HEK293 (cell line): ENCODE data around the gene BTBD7.

Experiments
- CTCF ChIA-PET: fragments of 350-600 bp; formaldehyde crosslinking; extraction: SDS; loops from one replicate; lab custom pipeline; 2021; ENCODE audit warnings: antibody characterized with exemption; lab: Yijun Ruan, JAX
- POLR2A ChIA-PET: fragments of 300-600 bp; formaldehyde crosslinking; extraction: SDS; loops from one replicate; lab custom pipeline; 2020; ENCODE audit warnings: antibody characterized with exemption, inconsistent platforms; lab: Yijun Ruan, JAX
- H3K27ac ChIP-seq: fragments of 200-500 bp; sonication (Bioruptor generic); 2 replicates; pipeline ENCODE4 v1.5.1; 2014; ENCODE audit warnings: low read depth, low read length, control low read depth, inconsistent platforms; ENCODE audit errors: extremely low read depth
- H3K36me3 ChIP-seq, 2 experiments: fragments of 200-500 bp in 1 of 2; sonication (Bioruptor generic) in 1 of 2; 1 replicate in 1 of 2; 2 replicates in 1 of 2; pipeline ENCODE4 v1.5.1; 2014 to 2017; ENCODE audit warnings: inconsistent platforms in 2 of 2, low read length in 2 of 2; ENCODE audit not compliant: control insufficient read depth in 2 of 2, insufficient read depth in 1 of 2
- H3K4me1 ChIP-seq: fragments of 200-500 bp; sonication (Bioruptor generic); 2 replicates; pipeline ENCODE4 v1.5.1; 2014; ENCODE audit warnings: mild to moderate bottlenecking, low read length, inconsistent platforms; ENCODE audit not compliant: control insufficient read depth, insufficient read depth
- H3K4me3 ChIP-seq: 2 replicates; pipeline ENCODE4 v1.5.1; 2011; ENCODE audit warnings: low read depth, mild to moderate bottlenecking, control low read depth, low read length, moderate library complexity
- H3K9me3 ChIP-seq: fragments of 200-500 bp; sonication (Bioruptor generic); 2 replicates; pipeline ENCODE4 v1.5.1; 2014; ENCODE audit warnings: low read depth, low read length, inconsistent platforms; ENCODE audit not compliant: control insufficient read depth, insufficient read depth
- KLF8 ChIP-seq: fragments of 450-650 bp; formaldehyde crosslinking; IDR thresholded peaks from 2 replicates; pipeline ENCODE4 v1.5.1; 2016; ENCODE audit warnings: missing biosample characterization, missing genetic modification characterization
- RBAK ChIP-seq: fragments of 450-650 bp; formaldehyde crosslinking; IDR thresholded peaks from 2 replicates; pipeline ENCODE4 v1.5.1; 2016; ENCODE audit warnings: missing biosample characterization, missing genetic modification characterization
- REST ChIP-seq: fragments of 450-650 bp; formaldehyde crosslinking; IDR thresholded peaks from 2 replicates; pipeline ENCODE4 v1.5.1; 2016; ENCODE audit warnings: missing biosample characterization, missing genetic modification characterization
- SCRT2 ChIP-seq: fragments of 450-650 bp; formaldehyde crosslinking; IDR thresholded peaks from 2 replicates; pipeline ENCODE4 v1.5.1; 2016; ENCODE audit warnings: missing biosample characterization, missing genetic modification characterization
- ZBTB17 ChIP-seq: fragments of 450-650 bp; formaldehyde crosslinking; IDR thresholded peaks from 2 replicates; pipeline ENCODE4 v1.5.1; 2016; ENCODE audit warnings: missing biosample characterization, missing genetic modification characterization
- ZBTB49 ChIP-seq: fragments of 450-650 bp; formaldehyde crosslinking; IDR thresholded peaks from 2 replicates; pipeline ENCODE4 v1.5.1; 2016; ENCODE audit warnings: missing biosample characterization, missing genetic modification characterization, low read depth
- ZBTB7A ChIP-seq: fragments of 450-650 bp; formaldehyde crosslinking; IDR thresholded peaks from 2 replicates; pipeline ENCODE4 v1.5.1; 2016; ENCODE audit warnings: low read depth, missing biosample characterization, missing genetic modification characterization
- ZNF211 ChIP-seq: fragments of 450-650 bp; formaldehyde crosslinking; IDR thresholded peaks from 2 replicates; pipeline ENCODE4 v1.5.1; 2016; ENCODE audit warnings: low read depth, missing biosample characterization, missing genetic modification characterization
- ZNF23 ChIP-seq: fragments of 450-650 bp; formaldehyde crosslinking; IDR thresholded peaks from 2 replicates; pipeline ENCODE4 v1.5.1; 2016; ENCODE audit warnings: missing biosample characterization, missing genetic modification characterization, borderline replicate concordance
- ZNF354C ChIP-seq: fragments of 450-650 bp; formaldehyde crosslinking; IDR thresholded peaks from 2 replicates; pipeline ENCODE4 v1.5.1; 2016; ENCODE audit warnings: missing biosample characterization, missing genetic modification characterization, low read depth, borderline replicate concordance
- ZNF549 ChIP-seq: fragments of 450-650 bp; IDR thresholded peaks from 2 replicates; pipeline ENCODE4 v1.5.1; 2018; ENCODE audit warnings: missing biosample characterization, missing genetic modification characterization, mild to moderate bottlenecking, inconsistent platforms, moderate library complexity
- ZNF585B ChIP-seq: fragments of 450-650 bp; formaldehyde crosslinking; IDR thresholded peaks from 2 replicates; pipeline ENCODE4 v1.5.1; 2016; ENCODE audit warnings: missing biosample characterization, missing genetic modification characterization
- ZNF654 ChIP-seq: fragments of 450-650 bp; formaldehyde crosslinking; IDR thresholded peaks from 2 replicates; pipeline ENCODE4 v1.5.1; 2016; ENCODE audit warnings: low read depth, missing biosample characterization, missing genetic modification characterization
- ZNF747 ChIP-seq: fragments of 450-650 bp; formaldehyde crosslinking; IDR thresholded peaks from 2 replicates; pipeline ENCODE4 v1.5.1; 2016; ENCODE audit warnings: missing biosample characterization, missing genetic modification characterization
- ZNF776 ChIP-seq: fragments of 450-650 bp; formaldehyde crosslinking; IDR thresholded peaks from 2 replicates; pipeline ENCODE4 v1.5.0; 2017; ENCODE audit warnings: missing biosample characterization, missing genetic modification characterization, borderline replicate concordance
- ZNF785 ChIP-seq: fragments of 450-650 bp; formaldehyde crosslinking; IDR thresholded peaks from 2 replicates; pipeline ENCODE4 v1.5.1; 2016; ENCODE audit warnings: missing biosample characterization, missing genetic modification characterization
- ZXDB ChIP-seq: fragments of 450-650 bp; formaldehyde crosslinking; IDR thresholded peaks from 2 replicates; pipeline ENCODE4 v1.5.1; 2016; ENCODE audit warnings: missing biosample characterization, missing genetic modification characterization
- TF ChIP-seq, protein P1 (sequence below): IDR thresholded peaks from 2 replicates; pipeline ENCODE4 v1.6.1; 2011; ENCODE audit warnings: mild to moderate bottlenecking, low read depth, low read length, borderline replicate concordance
- TF ChIP-seq, protein P2 (sequence below): fragments of 450-650 bp; formaldehyde crosslinking; IDR thresholded peaks from 2 replicates; pipeline ENCODE4 v1.5.0; 2017; ENCODE audit warnings: missing biosample characterization, missing genetic modification characterization, borderline replicate concordance

Gene BTBD7

GRCh38 chr14:93280743-93281142, 52.1 kb downstream of the BTBD7 start:
- Histone ChIP-seq H3K36me3 (no peaks in the 10 kb centered on the region; a peak in 1 of 3 replicates), H3K4me3 (no peak overlapping the region), H3K27ac (no peak overlapping the region), H3K4me1 (peaks cover 8% of the 10 kb centered on the region), H3K9me3 (no peaks in the 10 kb centered on the region)
- ChIA-PET POLR2A (no interaction called here), CTCF (interaction anchor here (0.6 kb wide), 1 partner anchor 41 kb away, joined by 4 read pairs; no protein-coding TSS in a partner anchor)
- TF ChIP-seq ZXDB (no peak), ZNF654 (tag by site-specific recombination) (no peak), ZBTB17 (tag by site-specific recombination) (0 out of 2 replicates have a peak, but pooled peaks have one; percentile 12), KLF8 (no peak), ZNF23 (tag by site-specific recombination) (no peak), ZNF585B (tag by site-specific recombination) (no peak), REST (tag by site-specific recombination) (no peak)

DNA sequence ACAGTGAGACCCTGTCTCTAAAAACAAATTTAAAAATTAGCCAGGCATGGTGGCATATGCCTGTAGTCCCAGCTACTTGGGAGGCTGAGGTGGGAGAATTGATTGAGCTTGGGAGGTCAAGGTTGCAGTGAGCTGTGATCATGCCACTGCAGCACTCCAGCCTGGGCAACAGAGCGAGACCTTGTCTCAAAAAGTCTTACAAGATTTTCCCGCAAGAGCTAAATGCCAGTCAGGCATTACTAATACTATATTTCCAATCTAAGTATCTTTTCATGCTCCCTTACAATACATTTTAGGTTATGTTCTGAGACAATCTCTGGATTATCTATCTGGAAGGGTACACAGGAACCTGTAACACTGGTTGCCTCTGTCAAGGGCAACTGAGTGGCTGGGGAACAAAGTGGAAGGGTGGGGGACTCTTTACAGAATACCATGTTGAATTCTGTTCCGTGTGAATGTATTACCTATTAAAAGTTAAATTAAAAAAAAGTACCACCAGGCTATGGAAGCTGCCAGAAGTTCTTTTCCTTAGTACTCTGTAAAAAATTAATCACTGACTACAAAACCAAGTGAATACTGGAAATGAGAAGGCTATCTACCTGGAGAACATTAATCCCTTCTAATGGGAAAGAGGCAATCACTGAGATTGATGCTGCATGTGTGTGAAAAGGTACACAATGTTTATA, 56.7 kb downstream of the BTBD7 start:
- peaks cover 0 to 3% of the 10 kb centered on the region in 2 experiments; a peak in 2 of 3 replicates for H3K36me3 ChIP-seq
- no peak overlapping the region for H3K4me3 ChIP-seq
- ChIA-PET CTCF (no interaction called here), POLR2A (interaction anchor here (1.0 kb wide), 1 partner anchor 8 kb away, joined by 5 read pairs; no protein-coding TSS in a partner anchor)
- H3K9me3 ChIP-seq, result no peaks in the 10 kb centered on the region
- TF ChIP-seq ZBTB7A, result no peak
- TF ChIP-seq SCRT2 (tag by site-specific recombination), result no peak
- TF ChIP-seq, protein P1, sequence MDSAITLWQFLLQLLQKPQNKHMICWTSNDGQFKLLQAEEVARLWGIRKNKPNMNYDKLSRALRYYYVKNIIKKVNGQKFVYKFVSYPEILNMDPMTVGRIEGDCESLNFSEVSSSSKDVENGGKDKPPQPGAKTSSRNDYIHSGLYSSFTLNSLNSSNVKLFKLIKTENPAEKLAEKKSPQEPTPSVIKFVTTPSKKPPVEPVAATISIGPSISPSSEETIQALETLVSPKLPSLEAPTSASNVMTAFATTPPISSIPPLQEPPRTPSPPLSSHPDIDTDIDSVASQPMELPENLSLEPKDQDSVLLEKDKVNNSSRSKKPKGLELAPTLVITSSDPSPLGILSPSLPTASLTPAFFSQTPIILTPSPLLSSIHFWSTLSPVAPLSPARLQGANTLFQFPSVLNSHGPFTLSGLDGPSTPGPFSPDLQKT, result no peak
- TF ChIP-seq ZNF747 (tag by site-specific recombination), result no peak
- H3K27ac ChIP-seq, result no peak overlapping the region
- H3K4me1 ChIP-seq, result peaks cover 8% of the 10 kb centered on the region

DNA sequence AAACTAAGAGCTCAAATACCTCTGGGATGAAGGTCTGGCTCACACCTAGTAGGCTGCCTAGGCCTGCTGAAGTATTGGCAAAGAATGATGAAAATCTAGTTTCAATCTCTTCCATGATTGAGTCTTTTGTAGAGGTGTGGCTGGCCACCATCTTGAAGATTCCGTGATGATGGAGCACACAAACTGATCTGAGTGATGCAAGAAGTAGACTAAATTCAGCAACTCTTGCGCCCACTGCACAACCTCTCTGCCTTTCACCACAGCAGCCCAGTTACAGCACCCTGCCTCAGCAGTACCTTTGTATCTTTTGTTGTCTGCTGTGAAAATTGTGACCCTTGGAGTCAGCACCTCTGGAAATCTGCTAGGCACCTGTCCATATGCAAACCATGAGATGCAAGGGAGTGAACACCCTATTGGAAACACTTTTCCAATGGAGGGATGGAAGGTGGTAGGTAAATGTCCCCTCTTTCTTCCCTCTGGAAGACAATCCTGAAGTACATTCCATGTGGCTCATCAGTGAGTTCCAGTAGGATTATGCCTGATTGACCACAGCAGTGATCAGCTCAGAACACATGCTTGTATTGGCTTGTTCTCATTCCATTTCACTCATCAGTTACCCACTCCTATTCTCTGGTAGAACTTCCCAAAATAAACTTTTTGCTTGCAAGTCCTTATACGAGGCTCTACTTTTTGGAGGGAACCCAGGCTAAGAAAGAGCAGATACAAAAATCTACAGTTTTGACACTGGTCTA, 58.6 kb downstream of the BTBD7 start:
- Histone ChIP-seq H3K4me1 (no peaks in the 10 kb centered on the region), H3K4me3 (no peak overlapping the region), H3K9me3 (no peaks in the 10 kb centered on the region), H3K36me3 (peaks cover 0 to 3% of the 10 kb centered on the region in 2 experiments; a peak in 2 of 3 replicates), H3K27ac (no peak overlapping the region)
- POLR2A ChIA-PET, result no interaction called here
- CTCF ChIA-PET, result interaction anchor here (0.6 kb wide), 1 partner anchor 365 kb away, joined by 4 read pairs; no protein-coding TSS in a partner anchor
- TF ChIP-seq ZNF211 (tag by site-specific recombination) (no peak), RBAK (no peak), ZNF785 (tag by site-specific recombination) (no peak), ZNF549 (tag by site-specific recombination) (no peak), ZNF354C (tag by site-specific recombination) (no peak), ZNF776 (tag by site-specific recombination) (no peak), ZBTB49 (tag by site-specific recombination) (no peak)
- TF ChIP-seq, protein P2, sequence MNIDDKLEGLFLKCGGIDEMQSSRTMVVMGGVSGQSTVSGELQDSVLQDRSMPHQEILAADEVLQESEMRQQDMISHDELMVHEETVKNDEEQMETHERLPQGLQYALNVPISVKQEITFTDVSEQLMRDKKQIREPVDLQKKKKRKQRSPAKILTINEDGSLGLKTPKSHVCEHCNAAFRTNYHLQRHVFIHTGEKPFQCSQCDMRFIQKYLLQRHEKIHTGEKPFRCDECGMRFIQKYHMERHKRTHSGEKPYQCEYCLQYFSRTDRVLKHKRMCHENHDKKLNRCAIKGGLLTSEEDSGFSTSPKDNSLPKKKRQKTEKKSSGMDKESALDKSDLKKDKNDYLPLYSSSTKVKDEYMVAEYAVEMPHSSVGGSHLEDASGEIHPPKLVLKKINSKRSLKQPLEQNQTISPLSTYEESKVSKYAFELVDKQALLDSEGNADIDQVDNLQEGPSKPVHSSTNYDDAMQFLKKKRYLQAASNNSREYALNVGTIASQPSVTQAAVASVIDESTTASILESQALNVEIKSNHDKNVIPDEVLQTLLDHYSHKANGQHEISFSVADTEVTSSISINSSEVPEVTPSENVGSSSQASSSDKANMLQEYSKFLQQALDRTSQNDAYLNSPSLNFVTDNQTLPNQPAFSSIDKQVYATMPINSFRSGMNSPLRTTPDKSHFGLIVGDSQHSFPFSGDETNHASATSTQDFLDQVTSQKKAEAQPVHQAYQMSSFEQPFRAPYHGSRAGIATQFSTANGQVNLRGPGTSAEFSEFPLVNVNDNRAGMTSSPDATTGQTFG (tag by site-specific recombination), result no peak
